Measurements from ENCODE around the gene ASH1L. TPM values are rescaled to one million over a fixed set of nuclear protein-coding genes. Genes with fewer than 3 reads are reported as not detected.
"Not testable (repeated sequence)": the region's sequence is repeated elsewhere in the genome, so short reads cannot be mapped to it uniquely, and the experiment has no call there.

ASH1L gene
- total RNA-seq, 4 donors from 2014 or later = 63.3 to 75.6 (median 67.7) TPM

DNA sequence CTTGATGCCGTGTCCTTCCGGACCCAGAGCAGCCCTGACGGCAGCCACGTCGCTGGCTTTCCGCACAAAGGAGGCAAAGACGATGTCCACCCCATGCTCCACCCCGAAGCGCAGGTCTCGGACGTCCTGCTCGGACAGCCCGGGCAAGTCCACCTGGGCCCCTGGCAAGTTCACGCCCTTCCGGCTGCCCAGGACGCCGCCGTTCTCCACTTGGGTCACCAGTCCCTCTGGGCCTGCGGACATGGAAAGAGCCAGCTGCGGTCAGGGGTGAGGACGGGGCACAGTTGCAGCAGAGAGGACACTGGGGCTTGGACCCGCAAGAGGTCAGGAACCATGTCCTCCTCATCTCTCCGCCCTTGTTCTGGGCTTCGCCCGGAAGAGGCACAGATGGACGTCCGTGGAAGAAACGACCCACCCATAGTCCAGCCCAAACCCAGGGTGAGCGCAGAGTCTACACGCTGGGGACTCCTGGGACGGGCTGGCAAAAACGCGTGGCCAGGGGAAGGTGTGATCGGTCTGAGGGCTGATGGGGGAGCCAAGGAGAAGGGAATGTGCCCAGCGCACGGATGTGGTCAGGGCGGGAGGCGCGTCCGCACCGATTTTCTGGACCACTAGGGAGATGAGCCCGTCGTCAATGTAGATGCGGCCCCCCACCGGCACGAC is 268.0 kb downstream of the ASH1L start:
- no peaks in the 10 kb centered on the region for H3K36me3 ChIP-seq
- H3K27me3 ChIP-seq = peaks cover 0 to 49% (median 12%) of the 10 kb centered on the region in 4 donors
- intact Hi-C loops (cut with DNase I) = no loop called here
- H3K27ac ChIP-seq (replicated peaks in 1 of 4) = no peak overlapping the region
- H3K4me3 ChIP-seq = peak overlapping the region; percentile 16 to 40 (median 24)
- DNase-seq (ENCODE audit: extremely low spot score) = no peak
- H3K9me3 ChIP-seq = no peaks in the 10 kb centered on the region
- H3K4me1 ChIP-seq = peaks cover 8 to 13% (median 12%) of the 10 kb centered on the region in 4 donors
- WGBS = 86% methylated on average over 2 of the region's 46 CpGs
- TF ChIP-seq POLR2A (IDR thresholded peaks at IDR 0.05; ENCODE audit: low read depth) = no peak
- no peak for TF ChIP-seq POLR2AphosphoS5 (IDR thresholded peaks at IDR 0.05)
- no peak for TF ChIP-seq EP300 (IDR thresholded peaks at IDR 0.05)
- TF ChIP-seq, protein P1, sequence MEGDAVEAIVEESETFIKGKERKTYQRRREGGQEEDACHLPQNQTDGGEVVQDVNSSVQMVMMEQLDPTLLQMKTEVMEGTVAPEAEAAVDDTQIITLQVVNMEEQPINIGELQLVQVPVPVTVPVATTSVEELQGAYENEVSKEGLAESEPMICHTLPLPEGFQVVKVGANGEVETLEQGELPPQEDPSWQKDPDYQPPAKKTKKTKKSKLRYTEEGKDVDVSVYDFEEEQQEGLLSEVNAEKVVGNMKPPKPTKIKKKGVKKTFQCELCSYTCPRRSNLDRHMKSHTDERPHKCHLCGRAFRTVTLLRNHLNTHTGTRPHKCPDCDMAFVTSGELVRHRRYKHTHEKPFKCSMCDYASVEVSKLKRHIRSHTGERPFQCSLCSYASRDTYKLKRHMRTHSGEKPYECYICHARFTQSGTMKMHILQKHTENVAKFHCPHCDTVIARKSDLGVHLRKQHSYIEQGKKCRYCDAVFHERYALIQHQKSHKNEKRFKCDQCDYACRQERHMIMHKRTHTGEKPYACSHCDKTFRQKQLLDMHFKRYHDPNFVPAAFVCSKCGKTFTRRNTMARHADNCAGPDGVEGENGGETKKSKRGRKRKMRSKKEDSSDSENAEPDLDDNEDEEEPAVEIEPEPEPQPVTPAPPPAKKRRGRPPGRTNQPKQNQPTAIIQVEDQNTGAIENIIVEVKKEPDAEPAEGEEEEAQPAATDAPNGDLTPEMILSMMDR (IDR thresholded peaks at IDR 0.05) = no peak

- no peak for DNase-seq (ENCODE audit: extremely low spot score)
- H3K4me3 ChIP-seq = no peak overlapping the region
- no peak overlapping the region for H3K27ac ChIP-seq (replicated peaks in 1 of 4)
- peaks cover 0 to under 1% (median 0%) of the 10 kb centered on the region in 4 donors for H3K36me3 ChIP-seq
- H3K9me3 ChIP-seq = no peaks in the 10 kb centered on the region
- peaks cover 8 to 13% (median 12%) of the 10 kb centered on the region in 4 donors for H3K4me1 ChIP-seq
- WGBS = 88% methylated on average over 17 of the region's 17 CpGs
- intact Hi-C loops (cut with DNase I) = no loop called here
- TF ChIP-seq POLR2A (IDR thresholded peaks at IDR 0.05; ENCODE audit: low read depth) (no peak), POLR2AphosphoS5 (IDR thresholded peaks at IDR 0.05) (no peak), EP300 (IDR thresholded peaks at IDR 0.05) (no peak)
- TF ChIP-seq, protein P1 (IDR thresholded peaks at IDR 0.05) = no peak
- H3K27me3 ChIP-seq = peaks cover 0 to 45% (median 12%) of the 10 kb centered on the region in 4 donors
Measured at GRCh38 chr1:155293086-155293749, 269.4 kb downstream of the ASH1L start.

GRCh38 chr1:155291006-155291405 is 271.6 kb downstream of the ASH1L start:
- H3K36me3 ChIP-seq; DNase-seq (ENCODE audit: extremely low spot score); H3K4me3 ChIP-seq; H3K27ac ChIP-seq (replicated peaks in 1 of 4); H3K9me3 ChIP-seq; intact Hi-C loops (cut with DNase I): not testable (repeated sequence)
- Histone ChIP-seq H3K4me1 (peaks cover 8 to 13% (median 12%) of the 10 kb centered on the region in 4 donors), H3K27me3 (peaks cover 0 to 25% (median 12%) of the 10 kb centered on the region in 4 donors)
- 94% methylated on average over 5 of the region's 10 CpGs for WGBS

DNA sequence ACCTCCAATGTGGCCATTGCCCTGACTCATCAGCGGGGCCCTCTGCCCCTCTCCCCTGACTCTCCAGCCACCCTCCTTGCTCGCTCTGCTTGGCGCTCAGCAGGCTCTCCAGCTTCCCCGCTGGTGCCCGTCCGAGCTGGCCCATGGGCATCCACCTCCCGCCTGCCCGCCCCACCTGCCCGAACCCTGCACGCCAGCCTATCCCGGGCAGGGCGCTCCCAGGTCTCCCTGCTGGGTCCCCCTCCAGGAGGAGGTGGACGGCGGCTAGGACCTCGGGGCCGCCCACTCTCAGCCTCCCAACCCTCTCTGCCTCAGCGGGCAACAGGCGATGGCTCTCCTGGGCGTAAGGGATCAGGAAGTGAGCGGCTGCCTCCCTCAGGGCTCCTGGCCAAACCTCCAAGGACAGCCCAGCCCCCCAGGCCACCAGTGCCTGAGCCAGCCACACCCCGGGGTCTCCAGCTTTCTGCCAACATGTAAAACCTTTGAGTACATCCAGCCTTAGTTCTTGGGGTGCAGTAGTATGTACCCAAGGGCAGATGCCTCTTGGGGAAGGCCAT is 274.5 kb downstream of the ASH1L start:
- Histone ChIP-seq H3K9me3 (no peaks in the 10 kb centered on the region), H3K27ac (replicated peaks in 1 of 4) (no peak overlapping the region), H3K27me3 (no peaks in the 10 kb centered on the region), H3K36me3 (peaks cover 0 to 12% (median 0%) of the 10 kb centered on the region in 4 donors), H3K4me1 (no peaks in the 10 kb centered on the region), H3K4me3 (no peak overlapping the region)
- TF ChIP-seq EP300 (IDR thresholded peaks at IDR 0.05) (no peak), POLR2AphosphoS5 (IDR thresholded peaks at IDR 0.05) (no peak), POLR2A (IDR thresholded peaks at IDR 0.05; ENCODE audit: low read depth) (no peak)
- TF ChIP-seq, protein P1 (IDR thresholded peaks at IDR 0.05) = no peak
- WGBS = 91% methylated on average over 16 of the region's 21 CpGs
- intact Hi-C loops (cut with DNase I) = no loop called here
- DNase-seq (ENCODE audit: extremely low spot score) = no peak

GRCh38 chr1:155286544-155286943 is 276.1 kb downstream of the ASH1L start:
- no peak overlapping the region for H3K4me3 ChIP-seq
- peaks cover 0 to 18% (median 0%) of the 10 kb centered on the region in 4 donors for H3K36me3 ChIP-seq
- no peak for DNase-seq (ENCODE audit: extremely low spot score)
- TF ChIP-seq EP300 (IDR thresholded peaks at IDR 0.05) = no peak
- TF ChIP-seq POLR2AphosphoS5 (IDR thresholded peaks at IDR 0.05) = no peak
- no peak for TF ChIP-seq POLR2A (IDR thresholded peaks at IDR 0.05; ENCODE audit: low read depth)
- TF ChIP-seq, protein P1 (IDR thresholded peaks at IDR 0.05) = no peak
- WGBS = 100% methylated on average over 2 of the region's 2 CpGs
- H3K27me3 ChIP-seq = no peaks in the 10 kb centered on the region
- H3K4me1 ChIP-seq = no peaks in the 10 kb centered on the region
- intact Hi-C loops (cut with DNase I) = no loop called here
- no peak overlapping the region for H3K27ac ChIP-seq (replicated peaks in 1 of 4)
- H3K9me3 ChIP-seq = no peaks in the 10 kb centered on the region
